NCI-H748 (cell line): Measurements from ENCODE around the gene RNF128.
"Not testable (repeated sequence)": the region's sequence is repeated elsewhere in the genome, so short reads cannot be mapped to it uniquely, and the experiment has no call there.

Experiments
- DNase-seq: peaks from one replicate; lab custom pipeline; 2025; ENCODE audit not compliant: unreplicated experiment; lab: John Stamatoyannopoulos, UW

The RNF128 gene

DNA sequence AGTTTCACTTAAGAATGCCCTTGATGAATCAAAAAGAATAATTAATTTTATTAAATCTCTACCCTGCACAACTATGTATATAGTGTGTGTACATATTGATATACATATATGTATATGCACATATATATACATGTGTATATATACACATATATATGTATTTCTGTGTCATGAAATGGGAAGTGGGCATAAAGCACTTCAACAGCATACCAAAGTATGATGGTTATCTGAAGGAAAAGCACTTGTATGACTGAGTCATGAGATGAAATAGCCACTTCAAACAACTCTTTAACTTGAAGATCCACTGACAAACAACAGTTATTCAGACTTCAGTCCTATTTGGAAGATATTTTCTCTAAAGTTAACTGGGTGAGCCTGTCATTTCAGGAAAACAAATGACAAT is 16.3 kb downstream of the RNF128 start:
- DNase-seq, result no peak

DNA sequence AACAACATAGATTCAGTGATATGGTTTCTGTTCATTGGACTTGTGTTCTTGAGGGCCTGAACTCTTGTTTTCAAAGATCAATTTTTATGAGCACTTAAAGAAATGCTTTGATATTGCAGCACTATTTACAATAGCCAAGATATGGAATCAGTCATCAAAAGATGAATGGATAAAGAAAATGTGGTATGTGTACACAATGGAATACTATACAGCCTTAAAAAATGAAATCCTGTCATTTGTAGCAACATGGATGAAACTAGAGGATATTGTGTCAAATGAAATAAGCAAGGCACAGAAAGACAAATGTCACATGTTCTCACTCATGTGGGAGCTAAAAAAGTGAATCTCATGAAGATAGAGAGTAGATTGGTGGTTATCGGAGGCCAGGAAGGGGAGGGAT is 21.9 kb downstream of the RNF128 start:
- DNase-seq, result no peak

DNA sequence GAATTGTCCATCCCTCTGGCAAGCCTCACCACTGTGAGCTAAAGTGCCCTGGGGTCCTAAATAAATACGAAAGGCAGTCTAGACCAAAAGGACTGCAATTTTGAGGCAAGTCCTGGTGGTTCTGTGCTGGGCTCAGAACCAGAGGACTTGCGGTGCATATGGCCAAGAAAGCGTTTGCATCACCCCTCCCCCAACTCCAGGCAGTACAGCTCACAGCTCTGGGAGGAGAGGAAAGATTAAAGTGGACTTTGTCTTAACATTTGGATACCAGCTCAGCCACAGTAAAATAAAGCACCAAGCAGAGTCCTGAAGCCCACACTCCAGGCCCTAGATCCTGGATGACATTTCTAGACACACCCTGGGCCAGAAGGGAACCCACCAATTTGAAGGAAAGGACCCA is 24.9 kb downstream of the RNF128 start:
- no peak for DNase-seq

DNA sequence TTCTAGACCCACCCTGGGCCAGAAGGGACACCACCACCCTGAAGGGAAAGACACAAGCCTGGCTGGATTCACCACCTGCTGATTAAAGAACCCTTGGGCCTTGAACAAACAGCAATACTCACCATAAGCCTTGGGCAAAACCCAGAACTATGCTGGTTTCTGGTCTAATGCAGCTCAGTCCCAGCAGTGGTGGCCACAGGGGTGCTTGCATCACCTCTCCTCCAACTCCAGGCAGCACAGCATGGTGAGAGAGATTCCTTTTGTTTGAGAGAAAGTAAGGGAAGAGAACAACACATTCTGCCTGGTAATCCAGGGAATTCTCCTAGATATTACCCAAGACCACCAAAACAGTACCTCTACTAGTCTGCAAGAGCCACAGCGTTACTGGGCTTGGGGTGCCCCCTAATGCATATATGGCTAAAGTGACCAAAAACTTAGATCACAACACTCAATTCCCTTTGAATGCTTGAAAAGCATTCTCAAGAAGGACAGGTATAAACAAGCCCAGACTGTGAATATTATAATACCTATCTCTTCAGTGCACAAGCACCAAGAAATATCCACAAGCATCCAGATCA is 25.7 kb downstream of the RNF128 start:
- DNase-seq, result no peak

DNA sequence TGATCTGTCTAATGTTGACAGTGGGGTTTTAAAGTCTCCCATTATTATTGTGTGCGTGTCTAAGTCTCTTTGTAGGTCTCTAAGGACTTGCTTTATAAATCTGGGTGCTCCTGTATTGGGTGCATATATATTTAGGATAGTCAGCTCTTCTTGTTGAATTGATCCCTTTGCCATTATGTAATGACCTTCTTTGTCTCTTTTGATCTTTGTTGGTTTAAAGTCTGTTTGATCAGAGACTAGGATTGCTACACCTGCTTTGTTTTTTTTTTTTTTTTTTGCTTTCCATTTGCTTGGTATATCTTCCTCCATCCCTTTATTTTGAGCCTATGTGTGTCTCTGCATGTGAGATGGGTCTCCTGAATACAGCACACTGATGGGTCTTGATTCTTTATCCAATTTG is 42.8 kb downstream of the RNF128 start:
- not testable (repeated sequence) for DNase-seq

DNA sequence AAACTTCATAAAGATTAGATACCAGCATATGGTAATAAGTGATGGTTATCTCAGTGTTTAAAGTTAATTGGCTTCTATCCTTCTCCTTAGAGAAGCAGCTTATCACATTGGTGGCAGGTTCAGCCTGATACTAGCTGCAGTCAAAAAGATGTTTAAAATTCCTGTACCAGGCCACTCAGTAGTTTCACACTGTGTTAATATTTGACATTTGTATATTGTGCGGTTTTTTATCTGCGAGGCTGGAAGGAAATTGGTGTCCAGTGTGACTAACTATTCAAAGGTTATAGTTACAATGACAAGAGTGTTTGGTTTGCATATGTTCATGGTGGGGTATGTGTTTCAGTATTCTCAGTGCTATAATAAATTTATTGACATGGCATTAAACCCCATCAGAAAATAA is 48.5 kb downstream of the RNF128 start:
- DNase-seq, result no peak

DNA sequence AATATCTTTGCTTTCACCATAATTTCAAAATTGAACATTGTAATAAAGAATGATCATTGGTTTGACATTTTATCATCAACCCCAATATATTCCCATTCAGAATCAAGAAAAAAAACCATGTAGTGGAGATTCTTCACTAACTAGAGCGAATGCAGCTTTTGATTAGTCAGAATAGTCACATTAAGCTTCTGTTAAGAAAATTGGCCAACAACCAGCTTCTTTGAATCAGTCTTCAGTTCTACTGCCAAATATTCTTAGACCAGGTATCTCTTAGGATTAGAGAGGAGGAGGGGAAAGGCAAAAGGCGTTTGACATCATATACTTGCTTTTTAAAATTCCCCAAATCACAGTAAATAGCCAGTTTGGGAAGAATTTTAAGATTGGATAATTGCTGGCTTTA is 53.8 kb downstream of the RNF128 start:
- DNase-seq, result no peak

DNA sequence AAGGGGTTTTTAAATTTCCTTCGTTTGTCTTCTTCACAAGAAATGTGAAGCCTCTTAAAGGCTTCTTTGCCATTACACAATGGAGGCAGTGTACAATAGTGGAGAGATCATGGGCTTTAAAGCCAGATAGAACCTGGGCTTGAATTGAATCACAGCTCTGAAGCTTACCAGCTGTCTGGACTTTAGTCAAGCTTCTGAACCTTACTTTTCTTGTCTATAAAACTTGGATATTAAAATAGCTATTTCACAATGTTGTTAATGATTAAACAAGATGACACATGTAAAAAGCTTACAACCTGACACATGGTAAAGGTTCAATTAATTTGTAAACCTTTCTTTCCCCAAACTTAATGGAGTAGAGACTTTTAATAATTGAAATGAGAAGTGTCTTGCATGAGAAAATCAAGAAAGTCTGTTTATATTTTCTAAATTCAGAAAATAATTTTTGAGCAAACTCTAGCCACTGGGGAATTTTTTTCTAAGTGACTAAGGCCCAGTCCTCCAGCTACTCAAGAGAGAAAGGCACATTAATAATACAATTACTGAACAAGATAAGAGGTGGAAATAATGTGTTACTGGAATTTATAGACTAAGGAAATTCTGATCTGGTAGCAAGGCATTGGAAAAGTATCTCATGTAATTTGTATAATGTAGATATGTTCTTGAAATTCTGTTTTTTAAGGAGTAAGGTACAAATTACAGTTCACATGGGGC is 54.3 kb downstream of the RNF128 start:
- DNase-seq, result no peak

DNA sequence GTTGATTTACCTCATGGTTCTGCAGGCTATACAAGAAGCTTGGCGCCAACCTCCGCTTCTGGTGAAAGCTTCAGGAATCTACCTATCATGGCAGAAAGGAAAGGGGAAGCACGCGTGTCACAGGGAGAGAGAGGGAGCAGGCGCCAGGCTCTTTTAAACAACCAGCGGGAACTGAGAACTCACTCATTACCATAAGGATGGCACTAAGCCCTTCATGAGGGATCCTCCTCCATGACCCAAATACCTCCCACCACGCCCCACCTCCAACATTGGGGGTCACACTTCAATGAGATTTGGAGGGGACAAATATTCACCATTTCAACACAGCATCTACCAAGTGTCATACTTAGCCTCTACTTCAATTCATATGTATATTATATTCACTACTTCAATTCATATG is 57.2 kb downstream of the RNF128 start:
- no peak for DNase-seq

DNA sequence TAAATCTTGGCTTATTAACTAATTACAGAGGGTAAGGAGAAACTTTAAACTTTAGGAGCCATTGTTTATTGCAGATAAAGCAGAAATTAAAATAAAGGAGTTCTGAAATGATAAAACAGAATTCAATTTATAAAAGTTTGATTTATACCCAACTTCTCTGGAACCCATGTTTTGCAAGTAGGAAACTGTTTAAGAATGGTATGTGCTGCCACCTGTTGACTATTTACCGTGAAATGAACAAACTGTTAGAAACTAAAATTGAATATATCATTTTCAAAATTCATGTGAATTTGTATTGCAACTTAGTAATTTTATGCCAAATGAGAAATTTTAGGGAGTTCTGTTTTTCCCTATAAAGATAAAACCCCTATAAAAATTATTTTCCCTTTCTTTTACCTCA is 65.0 kb downstream of the RNF128 start:
- DNase-seq, result no peak

DNA sequence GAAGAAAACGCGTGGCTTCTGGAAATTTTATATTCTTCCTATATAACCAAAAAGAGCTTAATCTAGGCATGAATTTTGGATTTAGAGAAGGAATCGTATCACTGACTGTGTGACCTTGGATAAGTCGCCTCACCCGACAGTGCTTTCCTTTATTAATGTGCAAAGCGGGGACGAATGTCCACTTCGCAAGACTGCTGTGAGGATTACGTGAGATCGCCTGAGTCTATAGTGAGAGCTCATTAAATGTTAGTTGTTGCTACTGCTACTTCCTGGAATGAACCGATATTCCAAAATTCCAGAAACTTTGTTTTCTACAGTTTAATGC is 75.5 kb downstream of the RNF128 start:
- DNase-seq, result peak; percentile 32

DNA sequence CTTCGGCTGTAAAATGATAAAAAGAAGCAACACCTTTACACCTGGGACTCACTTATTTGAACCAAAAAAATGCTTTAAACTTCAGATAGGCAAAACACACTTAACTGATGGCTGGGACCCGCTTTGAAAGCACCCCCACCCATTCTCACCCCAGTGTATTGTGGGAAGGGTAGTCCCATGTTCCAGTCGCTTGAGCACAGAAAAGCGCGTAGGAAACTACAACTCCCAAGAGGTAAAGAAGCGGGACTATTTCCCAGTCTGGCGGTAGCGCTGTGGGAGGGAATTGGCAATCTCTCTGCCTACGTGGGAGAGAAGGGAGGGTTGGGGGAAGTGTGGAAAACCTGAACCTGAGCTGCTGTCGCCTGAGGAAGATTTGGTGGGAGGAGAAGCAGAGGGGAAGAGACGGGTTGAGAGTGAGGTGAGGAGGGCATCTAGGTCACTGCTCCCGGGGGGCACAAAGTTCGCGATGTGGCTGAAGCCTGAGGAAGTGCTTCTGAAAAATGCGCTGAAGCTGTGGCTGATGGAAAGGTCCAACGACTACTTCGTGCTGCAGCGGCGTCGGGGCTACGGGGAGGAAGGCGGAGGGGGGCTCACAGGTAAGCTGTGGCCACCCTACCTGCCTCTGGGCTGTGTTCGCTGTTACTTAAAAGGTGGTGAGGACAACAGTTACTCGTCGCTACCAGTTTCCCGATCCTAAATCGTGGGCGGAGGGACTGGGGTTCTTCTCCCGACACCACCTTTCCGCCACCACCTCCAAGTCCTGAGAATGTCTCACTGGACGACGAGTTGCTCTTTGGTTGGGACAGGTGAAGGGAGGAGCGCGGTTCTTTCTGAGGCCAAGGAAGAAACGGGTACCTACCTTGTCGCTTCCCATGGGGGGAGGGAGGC is 76.1 kb downstream of the RNF128 start, which contains the start of gene TBC1D8B:
TSS of gene TBC1D8B (plus strand) at position 286 of the 888 bp plus-strand sequence. CDS start at position 467, 181 bp downstream.
- DNase-seq, result peak; percentile 81

DNA sequence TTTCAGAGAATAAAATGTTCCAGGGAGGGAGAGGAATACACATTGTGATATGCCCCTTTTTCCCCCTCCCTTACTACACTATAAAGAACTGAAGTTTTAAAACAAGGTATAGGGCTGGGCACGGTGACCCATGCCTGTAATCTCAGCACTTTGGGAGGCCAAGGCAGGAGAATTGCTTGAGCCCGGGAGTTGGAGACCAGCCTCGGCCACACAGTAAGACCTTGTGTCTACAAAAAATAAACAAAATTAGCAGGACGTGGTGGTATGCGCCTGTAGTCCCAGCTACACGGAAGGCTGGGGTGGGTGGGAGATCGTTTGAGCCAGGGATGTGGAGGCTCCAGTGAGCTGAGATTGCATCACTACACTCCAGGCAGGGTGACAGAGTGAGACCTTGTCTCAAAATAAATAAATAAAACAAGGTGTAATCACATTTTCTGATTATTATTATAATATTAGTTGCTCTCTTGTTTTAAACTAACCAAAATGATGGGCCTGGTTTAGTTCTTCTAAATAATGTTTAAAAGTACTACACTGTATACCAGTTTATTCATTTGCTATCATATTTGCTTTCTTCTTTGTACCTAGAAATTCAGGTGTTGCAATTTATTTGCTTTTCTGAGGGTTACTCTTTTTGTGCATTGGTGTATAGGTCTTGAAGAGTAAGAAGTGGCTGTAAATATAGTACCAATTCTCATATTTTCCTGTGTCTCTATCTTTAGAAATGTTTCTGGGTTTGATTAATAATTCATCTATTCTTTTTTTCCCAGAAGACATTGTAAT is 84.8 kb downstream of the RNF128 start:
- no peak for DNase-seq

DNA sequence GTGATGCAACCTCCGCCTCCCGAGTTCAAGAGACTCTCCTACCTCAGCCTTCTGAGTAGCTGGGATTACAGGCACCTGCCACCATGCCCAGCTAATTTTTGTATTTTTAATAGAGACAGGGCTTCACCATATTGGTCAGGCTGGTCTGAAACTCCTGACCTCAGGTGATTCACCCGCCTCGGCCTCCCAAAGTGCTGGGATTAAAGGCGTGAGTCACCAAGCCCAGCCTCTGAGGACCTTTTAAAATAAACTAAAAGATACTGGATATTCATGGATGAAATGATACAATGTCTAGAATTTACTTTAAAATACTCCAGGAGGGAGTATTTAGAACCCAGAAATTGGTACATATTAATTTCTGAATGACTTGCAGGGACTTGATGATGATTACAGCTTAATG is 86.4 kb downstream of the RNF128 start:
- DNase-seq, result not testable (repeated sequence)

DNA sequence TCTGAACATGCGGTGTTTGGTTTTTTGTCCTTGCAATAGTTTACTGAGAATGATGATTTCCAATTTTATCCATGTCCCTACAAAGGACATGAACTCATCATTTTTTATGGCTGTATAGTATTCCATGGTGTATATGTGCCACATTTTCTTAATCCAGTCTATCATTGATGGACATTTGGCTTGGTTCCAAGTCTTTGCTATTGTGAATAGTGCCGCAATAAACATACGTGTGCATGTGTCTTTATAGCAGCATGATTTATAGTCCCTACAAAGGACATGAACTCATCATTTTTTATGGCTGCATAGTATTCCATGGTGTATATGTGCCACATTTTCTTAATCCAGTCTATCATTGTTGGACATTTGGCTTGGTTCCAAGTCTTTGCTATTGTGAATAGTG is 87.6 kb downstream of the RNF128 start:
- not testable (repeated sequence) for DNase-seq
